ENCODE results near the gene PSMA5.
"Not testable (repeated sequence)": the region's sequence is repeated elsewhere in the genome, so short reads cannot be mapped to it uniquely, and the experiment has no call there.

The PSMA5 gene

GRCh38 chr1:109426281-109427170 lies at the start of gene PSMA5:
TSS of gene PSMA5 (minus strand) at chr1:109426448. CDS start at chr1:109426330, 118 bp downstream.
- no peak for TF ChIP-seq CTCF (IDR thresholded peaks at IDR 0.05; ENCODE audit: low read depth, low read length, missing control alignments)
- in situ Hi-C loops (cut with HindIII; ENCODE audit: low sequenced_read_pairs) = no loop called here
- H3K4me3 ChIP-seq (ENCODE audit: low read depth, low read length) = peak within 1 kb of the TSS; percentile 88
- DNase-seq (ENCODE audit: low read depth) = peak; percentile 97

DNA sequence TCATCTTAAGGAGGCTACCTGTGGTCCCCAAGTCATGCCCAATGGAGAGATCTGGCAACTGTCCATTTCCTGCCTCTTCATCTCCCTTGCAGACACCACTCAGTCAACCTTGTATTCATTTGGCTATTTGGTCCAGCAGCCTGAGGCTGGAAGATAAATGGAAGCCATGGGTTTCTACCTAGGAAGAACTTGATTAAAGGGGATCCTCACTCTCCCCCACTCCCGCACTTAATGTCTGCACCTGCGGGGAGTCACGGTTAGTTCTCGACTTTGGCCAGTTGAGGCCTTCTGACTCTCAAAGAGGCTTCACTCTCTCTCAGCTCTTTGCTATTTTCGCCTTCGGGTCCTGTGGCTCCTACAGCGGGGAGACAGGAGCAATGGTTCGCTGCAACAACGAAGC lies 49.0 kb upstream of the PSMA5 start:
- in situ Hi-C loops (cut with HindIII; ENCODE audit: low sequenced_read_pairs) = no loop called here
- no peak overlapping the region for H3K4me3 ChIP-seq (ENCODE audit: low read depth, low read length)
- DNase-seq (ENCODE audit: low read depth) = no peak
- TF ChIP-seq CTCF (IDR thresholded peaks at IDR 0.05; ENCODE audit: low read depth, low read length, missing control alignments) = no peak

DNA sequence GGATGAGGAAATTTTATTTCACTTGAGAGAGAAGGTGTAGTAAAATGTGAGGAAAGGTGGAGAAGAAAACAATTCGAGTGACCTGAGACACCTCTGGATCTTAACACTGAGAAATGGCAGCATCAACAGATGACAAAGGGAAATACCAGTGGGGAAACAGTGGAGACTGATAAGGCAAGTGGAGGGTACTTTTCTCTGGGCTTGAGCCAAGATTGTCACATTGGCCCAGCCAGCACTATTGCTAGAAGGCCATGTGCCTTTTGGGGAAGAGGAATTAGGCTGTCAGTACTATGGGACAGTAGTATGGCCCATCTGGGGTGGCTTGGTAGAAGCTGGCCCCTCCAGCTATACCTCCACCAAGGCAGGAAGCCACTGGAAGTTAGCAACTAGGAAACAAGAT lies 48.4 kb upstream of the PSMA5 start:
- in situ Hi-C loops (cut with HindIII; ENCODE audit: low sequenced_read_pairs) = no loop called here
- H3K4me3 ChIP-seq (ENCODE audit: low read depth, low read length) = no peak overlapping the region
- no peak for TF ChIP-seq CTCF (IDR thresholded peaks at IDR 0.05; ENCODE audit: low read depth, low read length, missing control alignments)
- DNase-seq (ENCODE audit: low read depth) = no peak

- DNase-seq (ENCODE audit: low read depth); H3K4me3 ChIP-seq (ENCODE audit: low read depth, low read length); in situ Hi-C loops (cut with HindIII; ENCODE audit: low sequenced_read_pairs): not testable (repeated sequence)
Measured at GRCh38 chr1:109473284-109474057, 47.2 kb upstream of the PSMA5 start.

DNA sequence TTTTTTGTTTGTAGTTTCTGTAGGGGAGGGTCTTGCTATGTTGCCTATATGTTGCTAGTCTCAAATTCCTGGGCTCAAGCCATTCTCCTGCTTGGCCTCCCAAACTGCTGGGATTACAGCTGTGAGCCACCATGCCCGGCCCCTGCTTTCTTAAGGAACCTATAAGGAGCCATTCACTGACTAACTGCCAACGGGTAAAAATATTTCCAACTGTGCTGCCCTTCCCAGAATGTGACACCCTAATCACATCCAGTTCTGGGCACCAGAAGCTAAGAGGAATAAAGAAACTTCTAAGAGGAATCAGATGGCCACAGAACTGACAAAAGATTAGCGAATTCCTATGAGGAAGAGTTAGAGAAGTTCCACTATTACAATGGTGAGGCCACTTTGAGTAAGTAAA lies 46.5 kb upstream of the PSMA5 start:
- H3K4me3 ChIP-seq (ENCODE audit: low read depth, low read length) = no peak overlapping the region
- in situ Hi-C loops (cut with HindIII; ENCODE audit: low sequenced_read_pairs) = no loop called here
- DNase-seq (ENCODE audit: low read depth) = no peak
- TF ChIP-seq CTCF (IDR thresholded peaks at IDR 0.05; ENCODE audit: low read depth, low read length, missing control alignments) = no peak

GRCh38 chr1:109470245-109470644 lies 44.0 kb upstream of the PSMA5 start:
- H3K4me3 ChIP-seq (ENCODE audit: low read depth, low read length) = no peak overlapping the region
- in situ Hi-C loops (cut with HindIII; ENCODE audit: low sequenced_read_pairs) = no loop called here
- no peak for DNase-seq (ENCODE audit: low read depth)
- TF ChIP-seq CTCF (IDR thresholded peaks at IDR 0.05; ENCODE audit: low read depth, low read length, missing control alignments) = no peak

DNA sequence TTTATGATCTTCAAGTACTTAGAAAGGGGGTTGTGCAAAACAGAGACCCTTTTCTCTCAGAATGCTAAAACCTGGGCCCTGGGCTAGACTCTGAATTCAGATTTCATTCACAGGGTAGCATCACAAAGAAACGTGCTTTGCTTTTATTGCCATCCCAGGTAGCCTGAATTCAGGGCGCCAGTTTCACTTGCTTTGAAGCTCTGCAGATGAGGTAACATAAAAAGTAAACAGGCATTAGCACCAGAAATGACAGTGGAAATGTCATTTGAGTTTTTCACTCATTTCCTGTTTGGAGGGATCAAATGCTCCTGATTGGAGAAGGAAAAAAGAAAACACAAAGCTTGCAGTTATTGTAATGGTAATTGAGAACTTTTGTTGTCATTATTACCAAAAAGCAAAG lies 42.7 kb upstream of the PSMA5 start:
- DNase-seq (ENCODE audit: low read depth) = no peak
- no peak overlapping the region for H3K4me3 ChIP-seq (ENCODE audit: low read depth, low read length)
- in situ Hi-C loops (cut with HindIII; ENCODE audit: low sequenced_read_pairs) = no loop called here
- no peak for TF ChIP-seq CTCF (IDR thresholded peaks at IDR 0.05; ENCODE audit: low read depth, low read length, missing control alignments)

Measured in astrocyte of the cerebellum (primary cell).